H1 (cell line): ENCODE measurements around the gene APAF1. TPM values are rescaled to one million over a fixed set of nuclear protein-coding genes. Genes with fewer than 3 reads are reported as not detected.

ENCODE experiments used
- ATF2 ChIP-seq: IDR thresholded peaks from 2 replicates; pipeline ENCODE4 v1.6.1; 2012; ENCODE audit warnings: low read length, inconsistent platforms
- BACH1 ChIP-seq: IDR thresholded peaks from 2 replicates; pipeline ENCODE4 v1.6.1; 2012; ENCODE audit warnings: low read length, improper control_type of control experiment
- BRCA1 ChIP-seq: IDR thresholded peaks from 2 replicates; pipeline ENCODE4 v1.6.1; 2012; ENCODE audit warnings: low read depth, low read length, improper control_type of control experiment
- MAFK ChIP-seq: IDR thresholded peaks from 2 replicates; pipeline ENCODE4 v1.6.1; 2012; ENCODE audit warnings: low read depth, mild to moderate bottlenecking, improper control_type of control experiment, low read length
- RBBP5 ChIP-seq: IDR thresholded peaks from 2 replicates; pipeline ENCODE4 v1.7.1; 2012; ENCODE audit warnings: low read depth, mild to moderate bottlenecking, inconsistent platforms, low read length, moderate library complexity, borderline replicate concordance
- RNF2 ChIP-seq: fragments of 200-900, 300-1000 bp; sonication (generic); IDR thresholded peaks from 2 replicates; pipeline ENCODE4 v1.7.1; 2016; ENCODE audit warnings: borderline replicate concordance, low read depth, mild to moderate bottlenecking, antibody characterized with exemption, low read length; ENCODE audit not compliant: poor library complexity, severe bottlenecking; ENCODE audit errors: missing control alignments
- SIN3A ChIP-seq, 2 experiments: IDR thresholded peaks in 1 of 2; conservative IDR thresholded peaks in 1 of 2; 2 replicates each; pipeline ENCODE4 v1.6.1; 2011 to 2012; ENCODE audit warnings: low read length in 2 of 2, improper control_type of control experiment in 1 of 2, low read depth in 1 of 2, mild to moderate bottlenecking in 1 of 2
- SIRT6 ChIP-seq: IDR thresholded peaks from one replicate; pipeline ENCODE4 v1.7.1; 2012; ENCODE audit warnings: low read length, inconsistent platforms
- TEAD4 ChIP-seq: IDR thresholded peaks from 2 replicates; pipeline ENCODE4 v1.6.1; 2012; ENCODE audit warnings: low read depth, low read length, inconsistent platforms, mixed read lengths
- polyA plus RNA-seq, 7 experiments: library from polyadenylated mRNA; depleted of rRNA in 3 of 7; stranded (reverse) in 5 of 7; unstranded in 2 of 7; fragments of >200 nt in 5 of 7; fragments of 200-250 nt in 2 of 7; gene quantifications; 1 replicate in 5 of 7; 2 replicates in 1 of 7; 4 replicates in 1 of 7; pipeline versions ENCODE4 v1.2.1 to v1.2.3, GENCODE V29; 2011 to 2013; ENCODE audit warnings: missing spikeins in 2 of 7, mixed read lengths in 2 of 7
- total RNA-seq: library from RNA; stranded (reverse); fragmentation: NEBNext Ultra II Directional; extraction: Animal tissue kit (Norgen Biotek cat#: 25700); gene quantifications from 2 replicates; pipeline ENCODE4 v1.2.1, GENCODE V29; 2021

Gene APAF1
- total and polyA plus RNA-seq, 2 of the 8 experiments (the other 6 are each of a cell fraction or from before 2014, with no cell fraction given) = 4.7 to 22.6 TPM

- TF ChIP-seq BACH1 (no peak), BRCA1 (no peak), RBBP5 (no peak), MAFK (no peak), SIRT6 (no peak), TEAD4 (no peak), RNF2 (no peak), SIN3A (conservative IDR thresholded peaks at IDR 0.05 in 1 of 2, IDR thresholded peaks at IDR 0.05 in 1 of 2; ENCODE audit: low read depth in 1 of 2, low read length in 2 of 2) (no peak), ATF2 (no peak)
Observed at GRCh38 chr12:98745578-98746391, 100.7 kb downstream of the APAF1 start (continued).
